HS-27A (cell line): Measurements from ENCODE around the gene CD99.

ENCODE experiments used
- DNase-seq: peaks from one replicate; pipeline ENCODE4 v3.0.0-alpha.2; 2012; ENCODE audit warnings: low read depth, missing footprints

Gene CD99

GRCh38 chrX:2699959-2700358, 8.9 kb downstream of the CD99 start:
- DNase-seq, result no peak

- no peak for DNase-seq
These were observed 9.6 kb downstream of the CD99 start for GRCh38 chrX:2700405-2701320.

GRCh38 chrX:2701600-2701999, 10.5 kb downstream of the CD99 start:
- DNase-seq, result no peak

- no peak for DNase-seq
These were observed 12.9 kb downstream of the CD99 start for GRCh38 chrX:2703991-2704369.

- DNase-seq, result no peak
These were observed 14.1 kb downstream of the CD99 start for GRCh38 chrX:2705046-2705832.

- peak; percentile 48 for DNase-seq
These were observed 16.3 kb downstream of the CD99 start for GRCh38 chrX:2707334-2707760.

- no peak for DNase-seq
These were observed 16.9 kb downstream of the CD99 start for GRCh38 chrX:2708021-2708420.

GRCh38 chrX:2708592-2709188, 17.6 kb downstream of the CD99 start:
- no peak for DNase-seq

GRCh38 chrX:2709556-2709955, 18.5 kb downstream of the CD99 start:
- DNase-seq, result no peak

GRCh38 chrX:2710041-2710840, 19.1 kb downstream of the CD99 start:
- DNase-seq, result peak; percentile 5

- DNase-seq, result no peak
These were observed 20.3 kb downstream of the CD99 start for GRCh38 chrX:2711441-2711840.

GRCh38 chrX:2712428-2712827, 21.3 kb downstream of the CD99 start:
- DNase-seq, result no peak

- DNase-seq, result no peak
These were observed 22.1 kb downstream of the CD99 start for GRCh38 chrX:2712890-2713840.

- DNase-seq, result no peak
These were observed 23.5 kb downstream of the CD99 start for GRCh38 chrX:2714551-2714950.

- DNase-seq, result no peak
These were observed 24.0 kb downstream of the CD99 start for GRCh38 chrX:2715066-2715600.

- no peak for DNase-seq
These were observed 26.2 kb downstream of the CD99 start for GRCh38 chrX:2717312-2717711.

GRCh38 chrX:2718821-2719220, 27.7 kb downstream of the CD99 start:
- DNase-seq, result no peak

- no peak for DNase-seq
These were observed 28.8 kb downstream of the CD99 start for GRCh38 chrX:2719774-2720447.

- DNase-seq, result no peak
These were observed 32.3 kb downstream of the CD99 start for GRCh38 chrX:2723286-2723879.
